A549 treated with dexamethasone at 1 μM for 4 hours (cell line): Measurements from ENCODE around the gene P3R3URF. TPM values are rescaled to one million over a fixed set of nuclear protein-coding genes. Genes with fewer than 3 reads are reported as not detected.

ENCODE experiments used
- total RNA-seq: library from RNA; stranded (reverse); fragments of 200-300 nt; extraction: Qiagen RNA extraction; gene quantifications from 5 replicates; pipeline ENCODE4 v1.2.3, GENCODE V29; 2022

The P3R3URF gene
- not detected in 5 replicates for total RNA-seq

GRCh38 chr1:46176211-46176865 is at the start of gene P3R3URF:
Gene P3R3URF (minus strand): TSS chr1:46176488. CDS start chr1:46176471, 17 bp downstream.

DNA sequence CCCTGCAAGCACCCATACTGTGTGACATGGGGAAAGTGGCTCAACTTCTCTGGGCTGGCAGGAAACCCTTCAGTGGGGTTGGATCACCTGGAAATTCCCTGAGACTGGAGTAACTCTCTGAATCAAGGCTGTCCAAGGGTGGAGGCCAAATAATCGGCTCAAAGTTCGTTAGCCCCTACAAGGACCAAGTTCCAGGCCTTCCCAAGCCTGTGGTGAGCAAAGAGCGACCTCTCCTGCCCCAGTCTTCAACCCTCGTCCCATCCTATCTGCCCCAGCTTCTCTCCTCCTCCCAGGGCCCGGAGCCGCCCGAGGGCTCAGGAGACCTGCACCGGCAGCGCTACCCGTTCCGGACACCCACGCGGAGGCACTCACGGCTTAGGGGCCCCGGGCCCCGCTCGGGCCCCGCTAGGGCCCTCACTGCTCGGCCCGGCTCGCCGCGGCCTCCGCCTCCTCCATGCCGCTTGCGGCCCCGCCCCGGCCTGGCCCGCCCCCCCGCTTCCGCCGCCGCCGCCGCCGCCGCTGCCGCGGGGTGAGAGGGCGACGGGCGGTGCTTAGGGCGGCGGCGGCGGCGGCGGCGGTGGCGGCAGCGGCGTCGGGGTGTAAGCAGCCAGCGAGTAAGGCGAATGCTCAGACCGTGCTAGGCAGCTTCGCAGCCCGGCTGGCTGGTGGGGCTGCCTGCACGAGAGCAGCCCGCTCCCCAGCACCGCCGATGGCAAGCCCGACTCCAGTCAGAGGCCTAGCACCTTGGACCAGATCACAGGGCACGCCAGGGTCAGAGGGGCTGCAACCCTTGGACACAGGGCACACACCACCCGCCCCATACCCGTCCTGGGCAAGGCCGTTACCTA is 21.9 kb upstream of the P3R3URF start, which contains the start of gene POMGNT1:
TSS of gene POMGNT1 (minus strand) at position 471 of the 848 bp plus-strand sequence. CDS start 613 bp downstream, outside the sequence.

GRCh38 chr1:46174448-46175231 is 1.6 kb downstream of the P3R3URF start, which contains the start of gene TSPAN1:
Gene TSPAN1 (plus strand): TSS chr1:46175087. CDS start chr1:46181108, 6,021 bp downstream.

GRCh38 chr1:46132529-46133180 is 43.6 kb downstream of the P3R3URF start, which contains the start of gene PIK3R3:
Gene PIK3R3 (minus strand): TSS chr1:46132629. CDS start chr1:46131952, 677 bp downstream.

Other genes starting within 250 kb of the P3R3URF start
- 1.8 to 2.2 TPM (median 1.8 TPM) in 5 replicates for gene PIK3R3, start 43.9 kb downstream of the P3R3URF start, total RNA-seq
- 1.7 to 2.6 TPM (median 2.3 TPM) in 5 replicates for gene TSPAN1, start 1.4 kb downstream of the P3R3URF start, total RNA-seq
- gene POMGNT1, start 21.9 kb upstream of the P3R3URF start, total RNA-seq, result 36.0 to 48.3 TPM (median 46.7 TPM) in 5 replicates
- 0.05 TPM in 1 of 5 replicates, not detected in the others for gene LURAP1, start 26.8 kb upstream of the P3R3URF start, total RNA-seq
- 8.8 to 10.4 TPM (median 9.1 TPM) in 5 replicates for gene RAD54L, start 71.3 kb upstream of the P3R3URF start, total RNA-seq
- gene LRRC41, start 127.1 kb upstream of the P3R3URF start, total RNA-seq, result 34.2 to 45.2 TPM (median 43.9 TPM) in 5 replicates
- 341 to 613 TPM (median 363 TPM) in 5 replicates for gene UQCRH, start 127.2 kb upstream of the P3R3URF start, total RNA-seq
- gene NSUN4, start 164.3 kb upstream of the P3R3URF start, total RNA-seq, result 10.5 to 15.4 TPM (median 14.4 TPM) in 5 replicates
- gene FAAH, start 217.8 kb upstream of the P3R3URF start, total RNA-seq, result 0.48 to 1.2 TPM (median 0.79 TPM) in 5 replicates